Central memory CD8-positive, alpha-beta T cell (primary cell): ENCODE measurements around the gene CNDP1.

Experiments used
- ATAC-seq: fragments of 150-1000 bp; cut with Tn5 transposase; replicated peaks from 2 replicates; pipeline ENCODE4 v1.10.0; 2022; ENCODE audit warnings: mild to moderate bottlenecking, moderate FRiP score, moderate number of reproducible peaks; ENCODE audit not compliant: poor library complexity, severe bottlenecking; ENCODE audit errors: extremely low read depth
- DNase-seq, 2 donors: peaks; one replicate each; pipeline ENCODE4 v3.0.0; 2021; ENCODE audit warnings: low spot score in 2 of 2
- H3K27ac Mint-ChIP-seq: one replicate; pipeline ENCODE4 v1.8.0; 2022; ENCODE audit warnings: low read depth, mild to moderate bottlenecking, moderate library complexity, mixed read lengths
- H3K27me3 Mint-ChIP-seq: one replicate; pipeline ENCODE4 v1.8.0; 2022; ENCODE audit warnings: mixed read lengths
- H3K36me3 Mint-ChIP-seq: one replicate; pipeline ENCODE4 v1.8.0; 2022; ENCODE audit warnings: mild to moderate bottlenecking, moderate library complexity, mixed read lengths; ENCODE audit not compliant: insufficient read depth
- H3K4me1 Mint-ChIP-seq: one replicate; pipeline ENCODE4 v1.8.0; 2022; ENCODE audit warnings: mixed read lengths
- H3K4me3 Mint-ChIP-seq: one replicate; pipeline ENCODE4 v1.8.0; 2022; ENCODE audit warnings: mild to moderate bottlenecking, moderate library complexity, mixed read lengths
- H3K9me3 Mint-ChIP-seq: one replicate; pipeline ENCODE4 v1.8.0; 2022; ENCODE audit warnings: mixed read lengths

CNDP1 gene, protein sequence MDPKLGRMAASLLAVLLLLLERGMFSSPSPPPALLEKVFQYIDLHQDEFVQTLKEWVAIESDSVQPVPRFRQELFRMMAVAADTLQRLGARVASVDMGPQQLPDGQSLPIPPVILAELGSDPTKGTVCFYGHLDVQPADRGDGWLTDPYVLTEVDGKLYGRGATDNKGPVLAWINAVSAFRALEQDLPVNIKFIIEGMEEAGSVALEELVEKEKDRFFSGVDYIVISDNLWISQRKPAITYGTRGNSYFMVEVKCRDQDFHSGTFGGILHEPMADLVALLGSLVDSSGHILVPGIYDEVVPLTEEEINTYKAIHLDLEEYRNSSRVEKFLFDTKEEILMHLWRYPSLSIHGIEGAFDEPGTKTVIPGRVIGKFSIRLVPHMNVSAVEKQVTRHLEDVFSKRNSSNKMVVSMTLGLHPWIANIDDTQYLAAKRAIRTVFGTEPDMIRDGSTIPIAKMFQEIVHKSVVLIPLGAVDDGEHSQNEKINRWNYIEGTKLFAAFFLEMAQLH

DNA sequence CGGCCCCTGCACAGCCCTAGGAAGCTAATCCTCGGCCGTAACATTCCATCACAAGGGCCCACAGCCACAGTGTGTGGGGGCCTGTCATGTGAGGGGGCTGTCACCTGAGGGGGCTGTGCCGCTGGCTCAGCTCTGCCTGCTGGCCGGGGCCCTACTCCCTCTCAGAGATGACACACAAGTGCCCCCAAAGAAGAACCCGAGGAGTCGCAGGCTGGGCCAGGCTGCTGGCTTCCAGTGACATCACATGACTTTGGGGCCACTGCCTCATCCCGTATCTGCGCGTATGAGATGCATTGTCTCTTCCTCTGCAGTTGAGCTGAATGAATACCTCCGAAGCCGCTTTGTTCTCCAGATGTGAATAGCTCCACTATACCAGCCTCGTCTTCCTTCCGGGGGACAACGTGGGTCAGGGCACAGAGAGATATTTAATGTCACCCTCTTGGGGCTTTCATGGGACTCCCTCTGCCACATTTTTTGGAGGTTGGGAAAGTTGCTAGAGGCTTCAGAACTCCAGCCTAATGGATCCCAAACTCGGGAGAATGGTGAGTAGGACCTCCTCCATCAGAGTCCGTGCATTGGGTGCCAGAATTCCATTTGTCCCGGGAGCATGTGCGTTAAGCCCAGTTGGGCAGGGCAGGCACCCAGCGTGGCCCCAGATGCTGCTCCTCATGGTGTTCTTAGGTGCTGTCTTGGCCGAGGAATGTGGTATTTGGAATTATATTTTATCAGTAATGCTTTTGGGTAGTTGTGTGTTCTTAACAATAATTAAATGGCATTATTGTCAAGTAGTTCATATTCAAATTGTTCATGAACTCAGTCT is at the start of gene CNDP1:
Gene CNDP1, plus strand, starts transcription at position 351 of the 820 bp plus-strand sequence. Its CDS starts 168 bp downstream, at position 519.
- no peak for DNase-seq
- Mint-ChIP-seq H3K4me1 (no peaks in the 10 kb centered on the region), H3K4me3 (no peak within 1 kb of the TSS), H3K27me3 (peaks cover 43% of the 10 kb centered on the region), H3K36me3 (no peaks in the 10 kb centered on the region), H3K27ac (no peak within 1 kb of the TSS), H3K9me3 (no peaks in the 10 kb centered on the region)
- no peak for ATAC-seq

DNA sequence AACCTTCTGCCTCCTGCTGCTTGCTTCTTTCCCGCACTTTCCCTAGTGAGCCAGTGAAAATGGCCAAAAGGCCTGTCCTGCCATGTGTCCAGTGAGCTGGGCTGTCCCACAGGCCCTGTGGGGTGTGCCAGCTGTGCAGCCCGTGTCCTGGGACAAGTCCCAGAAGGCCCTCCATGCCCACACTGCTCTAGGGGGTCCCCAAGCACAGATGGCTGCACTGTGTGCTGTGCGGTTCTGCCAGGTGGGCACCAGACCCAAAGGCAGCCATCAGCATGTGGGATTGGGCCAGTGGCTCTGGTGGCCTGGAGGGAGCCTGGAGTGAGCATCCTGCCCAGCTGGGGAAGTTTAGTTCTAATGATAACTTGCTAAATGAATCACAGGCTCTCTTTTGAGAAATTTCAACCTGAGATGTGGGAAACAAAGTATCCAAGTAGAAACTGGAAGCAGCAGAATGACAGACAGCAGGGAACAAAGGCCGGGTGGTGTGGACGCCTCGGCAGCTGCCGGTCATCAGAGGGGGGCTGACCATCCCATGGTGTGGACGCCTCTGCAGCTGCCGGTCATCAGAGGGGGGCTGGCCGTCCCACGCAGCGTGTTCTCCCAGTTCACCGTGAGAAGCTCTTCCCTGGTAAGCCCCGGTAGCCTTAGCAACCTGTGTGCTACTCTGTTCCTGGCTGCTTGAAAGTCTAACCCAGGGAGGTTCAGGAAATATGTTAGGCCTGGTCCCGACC is 48.0 kb upstream of the CNDP1 start:
- ATAC-seq, result no peak
- no peak overlapping the region for H3K27ac Mint-ChIP-seq
- no peak overlapping the region for H3K4me3 Mint-ChIP-seq

DNA sequence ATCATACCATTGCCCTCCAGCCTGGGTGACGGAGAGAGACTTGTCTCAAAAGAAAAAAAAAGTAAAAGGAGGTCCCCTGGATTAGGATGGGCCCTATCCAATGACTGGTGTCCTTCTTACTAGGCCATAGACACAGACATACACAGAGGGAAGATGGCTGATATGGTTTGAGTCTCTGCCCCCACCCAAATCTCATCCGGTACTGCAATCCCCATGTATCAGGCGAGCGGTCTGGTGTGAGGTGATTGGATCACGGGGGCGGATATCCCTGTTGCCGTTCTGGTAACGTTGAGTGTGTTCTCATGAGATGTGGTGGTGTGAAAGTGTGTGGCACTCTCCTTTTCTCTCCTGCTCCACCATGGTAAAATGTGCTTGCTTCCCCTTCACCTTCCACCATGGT is 45.9 kb upstream of the CNDP1 start:
- ATAC-seq (no peak), DNase-seq (no peak)
- Mint-ChIP-seq H3K4me1 (peaks cover 7% of the 10 kb centered on the region), H3K9me3 (no peaks in the 10 kb centered on the region), H3K4me3 (no peak overlapping the region), H3K27ac (no peak overlapping the region), H3K36me3 (no peaks in the 10 kb centered on the region), H3K27me3 (no peaks in the 10 kb centered on the region)

More for the DNA sequence above, 48.0 kb upstream of the CNDP1 start:
- H3K9me3 Mint-ChIP-seq, result no peaks in the 10 kb centered on the region
- no peaks in the 10 kb centered on the region for H3K36me3 Mint-ChIP-seq
- no peaks in the 10 kb centered on the region for H3K27me3 Mint-ChIP-seq
- DNase-seq, result no peak
- peaks cover 6% of the 10 kb centered on the region for H3K4me1 Mint-ChIP-seq

DNA sequence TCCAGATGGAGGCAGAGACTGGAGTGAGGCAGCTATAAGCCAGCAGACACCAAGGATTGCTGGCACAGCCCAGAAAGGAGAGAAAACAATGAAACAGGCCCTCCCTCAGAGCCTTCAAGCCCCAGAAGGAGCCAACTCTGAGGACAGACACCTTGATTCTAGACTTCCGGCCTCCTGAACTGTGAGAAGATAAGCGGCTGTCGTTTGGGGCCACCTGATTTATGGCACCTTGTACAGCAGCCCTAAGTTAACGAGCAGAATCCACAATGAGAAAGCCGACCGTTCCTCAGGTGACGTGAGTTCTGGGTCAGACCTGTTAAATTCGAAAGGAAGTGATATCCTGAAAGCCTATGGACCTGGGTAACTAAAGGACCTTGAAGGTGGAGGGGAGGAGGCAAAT is 45.4 kb upstream of the CNDP1 start:
- H3K4me3 Mint-ChIP-seq, result no peak overlapping the region
- H3K36me3 Mint-ChIP-seq, result no peaks in the 10 kb centered on the region
- H3K9me3 Mint-ChIP-seq, result no peaks in the 10 kb centered on the region
- H3K27ac Mint-ChIP-seq, result no peak overlapping the region
- no peak for DNase-seq
- no peaks in the 10 kb centered on the region for H3K27me3 Mint-ChIP-seq
- H3K4me1 Mint-ChIP-seq, result peaks cover 11% of the 10 kb centered on the region
- ATAC-seq, result no peak

DNA sequence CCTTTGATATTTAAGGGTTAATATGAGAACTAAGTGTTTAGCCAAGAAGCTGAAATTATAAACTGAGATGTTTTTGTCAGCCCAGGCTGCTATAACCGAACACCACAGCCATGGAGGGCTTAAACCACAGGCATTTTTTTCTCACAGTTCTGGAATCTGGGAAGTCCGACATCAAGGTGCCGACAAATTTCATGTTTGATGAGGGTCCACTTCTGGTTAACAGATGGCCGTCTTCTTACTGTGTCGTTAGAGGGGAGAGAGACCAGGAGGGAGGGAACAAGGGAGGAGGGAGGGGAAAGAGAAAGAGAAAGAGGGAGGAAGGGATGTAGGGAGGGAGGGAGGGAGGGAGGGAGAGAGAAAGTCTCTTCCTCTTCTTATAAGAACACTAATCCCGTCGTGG is 44.6 kb upstream of the CNDP1 start:
- no peak overlapping the region for H3K27ac Mint-ChIP-seq
- H3K27me3 Mint-ChIP-seq, result no peaks in the 10 kb centered on the region
- DNase-seq (no peak), ATAC-seq (no peak)
- peaks cover 9% of the 10 kb centered on the region for H3K4me1 Mint-ChIP-seq
- H3K36me3 Mint-ChIP-seq, result peaks cover 1% of the 10 kb centered on the region
- H3K4me3 Mint-ChIP-seq, result no peak overlapping the region
- H3K9me3 Mint-ChIP-seq, result no peaks in the 10 kb centered on the region

DNA sequence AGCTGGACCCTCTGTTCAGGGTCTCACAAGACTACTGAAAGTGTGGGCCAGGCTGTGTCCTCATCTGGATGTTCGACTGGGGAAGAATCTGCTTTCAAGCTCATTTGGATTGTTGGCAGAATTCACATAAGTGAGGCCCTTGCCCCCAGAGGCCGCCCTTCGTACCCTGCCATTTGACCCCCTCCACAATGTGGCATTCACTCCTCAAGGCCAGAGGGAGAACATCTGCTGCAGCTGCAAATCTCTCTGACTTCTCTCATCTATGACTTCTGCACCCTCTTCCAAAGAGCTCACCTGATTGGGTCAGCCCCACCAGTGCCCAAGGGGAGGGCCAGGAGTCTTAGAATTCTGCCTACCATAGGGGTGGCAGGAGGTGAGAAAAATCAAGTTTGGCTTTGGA is 42.0 kb upstream of the CNDP1 start:
- Mint-ChIP-seq H3K4me3 (no peak overlapping the region), H3K4me1 (peaks cover 19% of the 10 kb centered on the region), H3K27ac (no peak overlapping the region), H3K27me3 (no peaks in the 10 kb centered on the region), H3K9me3 (no peaks in the 10 kb centered on the region), H3K36me3 (peaks cover 8% of the 10 kb centered on the region)
- DNase-seq (no peak), ATAC-seq (no peak)

DNA sequence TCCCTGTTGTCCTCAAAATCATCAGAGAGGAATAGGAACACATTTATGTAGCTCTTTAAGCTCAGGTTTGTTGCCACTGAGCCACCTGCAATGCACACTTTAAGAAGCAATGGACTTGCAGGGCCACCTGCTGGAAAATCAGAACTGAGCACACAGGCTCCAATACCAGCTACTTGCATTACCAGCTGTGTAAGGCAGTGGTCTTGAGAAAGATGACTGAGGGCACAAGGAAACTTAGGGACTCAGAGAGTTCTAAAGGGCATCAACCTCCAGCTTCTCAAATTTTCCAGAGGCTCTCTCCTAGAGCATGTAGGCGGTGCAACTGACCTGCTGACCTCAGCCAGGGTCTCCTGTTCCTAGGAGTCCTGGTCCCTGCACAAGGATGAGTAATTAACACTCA is 40.6 kb upstream of the CNDP1 start:
- no peak overlapping the region for H3K4me3 Mint-ChIP-seq
- H3K27ac Mint-ChIP-seq, result no peak overlapping the region
- H3K4me1 Mint-ChIP-seq, result peaks cover 27% of the 10 kb centered on the region
- ATAC-seq, result peak; percentile 72
- H3K27me3 Mint-ChIP-seq, result no peaks in the 10 kb centered on the region
- peaks cover 10% of the 10 kb centered on the region for H3K36me3 Mint-ChIP-seq
- peak in 1 of 2 donors; percentile 55 for DNase-seq
- no peaks in the 10 kb centered on the region for H3K9me3 Mint-ChIP-seq

DNA sequence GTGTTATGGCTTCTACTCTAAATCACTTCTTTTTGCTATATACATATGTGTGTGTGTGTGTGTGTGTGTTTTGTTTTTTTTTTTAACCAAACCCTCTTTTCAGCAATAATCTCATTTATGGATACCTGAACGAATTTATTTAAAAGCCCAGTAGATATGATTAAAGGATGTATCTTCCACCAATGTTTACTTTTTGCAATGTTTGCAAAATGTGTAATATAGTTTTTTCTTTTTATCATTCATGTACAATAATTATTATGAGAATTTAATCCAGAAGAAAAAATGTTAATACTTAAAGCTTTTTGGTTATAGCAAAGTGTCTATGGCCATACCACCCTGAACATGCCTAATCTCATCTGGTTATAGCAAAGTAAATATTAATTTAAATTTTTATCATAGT is 39.8 kb upstream of the CNDP1 start:
- no peaks in the 10 kb centered on the region for H3K27me3 Mint-ChIP-seq
- H3K4me1 Mint-ChIP-seq, result peaks cover 34% of the 10 kb centered on the region
- DNase-seq (no peak), ATAC-seq (no peak)
- H3K4me3 Mint-ChIP-seq, result peak overlapping the region; percentile 7
- no peak overlapping the region for H3K27ac Mint-ChIP-seq
- H3K36me3 Mint-ChIP-seq, result peaks cover 14% of the 10 kb centered on the region
- no peaks in the 10 kb centered on the region for H3K9me3 Mint-ChIP-seq

DNA sequence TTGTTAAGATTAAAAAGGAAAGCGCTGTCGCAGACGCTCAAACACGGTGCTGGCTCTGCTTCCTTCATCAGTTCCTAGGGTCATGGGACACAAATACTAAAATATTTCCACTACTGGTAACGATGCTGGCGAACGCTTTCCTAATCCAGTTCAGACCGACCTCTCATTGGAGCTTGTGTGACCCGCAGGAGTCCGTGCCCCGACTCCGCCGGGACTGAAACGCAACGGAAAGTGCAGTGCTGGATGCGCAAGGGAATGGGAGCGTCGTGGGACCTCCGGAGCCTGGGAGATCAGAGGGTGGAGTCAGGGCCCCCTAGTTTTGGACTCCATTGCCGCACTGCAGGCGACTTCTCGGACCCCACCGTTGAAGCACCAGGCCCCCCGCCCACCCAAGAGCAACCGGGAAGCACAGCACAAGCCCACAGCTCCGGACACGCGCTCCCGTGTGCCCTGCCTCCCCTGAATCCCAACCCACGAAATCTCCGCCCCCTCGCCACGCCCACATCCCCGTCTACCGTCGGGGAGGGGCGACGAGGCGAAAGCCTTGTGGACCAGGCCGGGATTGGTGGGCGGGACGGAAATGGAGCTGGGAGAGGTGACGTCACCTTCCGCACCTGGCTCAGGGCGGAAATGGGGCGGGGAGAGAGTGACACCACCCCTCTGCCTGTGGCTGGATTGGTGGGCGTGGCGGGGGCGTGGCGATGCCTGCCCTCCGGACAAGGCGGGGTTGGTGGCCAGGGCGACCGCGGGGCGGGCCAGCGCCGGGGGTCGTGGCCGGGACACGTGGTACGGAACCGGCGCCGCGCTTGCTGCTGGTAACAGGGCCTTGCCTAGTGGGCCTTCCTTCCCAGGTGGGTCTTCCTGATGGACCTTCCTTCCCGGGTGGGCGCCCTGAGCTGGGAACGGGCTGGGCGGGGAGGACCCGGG is 38.5 kb upstream of the CNDP1 start, which contains the start of gene CNDP2:
Gene CNDP2, plus strand, starts transcription at position 783 of the 927 bp plus-strand sequence. CDS start 3,611 bp downstream, outside the sequence.
- Mint-ChIP-seq H3K36me3 (peaks cover 19% of the 10 kb centered on the region), H3K4me1 (peaks cover 42% of the 10 kb centered on the region), H3K27ac (peak within 1 kb of the TSS; percentile 93), H3K4me3 (peak within 1 kb of the TSS; percentile 95), H3K27me3 (no peaks in the 10 kb centered on the region), H3K9me3 (no peaks in the 10 kb centered on the region)
- ATAC-seq (peak; percentile 45), DNase-seq (peak; percentile 91 to 97)

DNA sequence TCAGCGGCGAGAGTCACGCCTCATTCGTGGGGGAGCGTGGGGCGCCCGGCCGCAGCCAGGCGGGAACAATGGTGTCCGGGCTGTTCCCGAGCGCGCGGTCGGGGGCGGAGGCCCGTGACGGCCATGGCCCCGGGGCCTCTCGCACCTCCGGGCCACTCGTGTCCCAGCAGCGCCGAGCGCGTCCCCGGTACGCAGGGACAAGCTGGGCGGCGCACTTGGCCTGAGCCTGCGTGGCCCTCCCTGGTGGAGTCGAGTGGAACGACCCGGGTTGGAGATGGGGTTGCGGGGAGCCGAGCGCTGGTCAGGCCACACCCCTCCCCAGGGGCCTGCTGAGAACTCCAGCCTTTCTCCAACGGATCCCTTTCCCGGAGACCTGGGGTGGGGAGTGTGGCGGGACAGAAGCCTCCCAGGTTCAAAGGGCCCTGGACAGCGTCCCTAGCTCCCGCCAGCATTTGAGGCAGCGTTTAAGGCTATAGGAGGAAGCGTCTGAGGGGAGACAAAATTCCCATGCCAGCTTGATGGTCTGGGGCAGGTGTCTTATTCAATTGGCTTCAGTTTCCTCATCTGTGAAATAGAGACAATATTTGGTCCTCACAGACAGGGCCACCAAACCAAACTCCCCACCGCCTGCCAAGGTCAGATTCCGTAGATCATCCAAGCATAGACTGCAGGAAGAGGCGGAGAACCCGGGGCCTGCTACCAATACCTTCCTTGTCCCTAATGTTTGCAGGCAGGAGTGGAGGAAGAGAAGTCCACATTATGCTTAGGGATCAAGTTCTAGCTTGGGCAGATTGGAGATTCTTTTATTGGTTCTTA is 37.6 kb upstream of the CNDP1 start:
- H3K36me3 Mint-ChIP-seq, result peaks cover 22% of the 10 kb centered on the region
- no peaks in the 10 kb centered on the region for H3K27me3 Mint-ChIP-seq
- H3K27ac Mint-ChIP-seq, result peak overlapping the region; percentile 93
- H3K4me3 Mint-ChIP-seq, result peak overlapping the region; percentile 95
- DNase-seq (peak in 1 of 2 donors; percentile 22), ATAC-seq (no peak)
- H3K4me1 Mint-ChIP-seq, result peaks cover 48% of the 10 kb centered on the region
- H3K9me3 Mint-ChIP-seq, result no peaks in the 10 kb centered on the region

DNA sequence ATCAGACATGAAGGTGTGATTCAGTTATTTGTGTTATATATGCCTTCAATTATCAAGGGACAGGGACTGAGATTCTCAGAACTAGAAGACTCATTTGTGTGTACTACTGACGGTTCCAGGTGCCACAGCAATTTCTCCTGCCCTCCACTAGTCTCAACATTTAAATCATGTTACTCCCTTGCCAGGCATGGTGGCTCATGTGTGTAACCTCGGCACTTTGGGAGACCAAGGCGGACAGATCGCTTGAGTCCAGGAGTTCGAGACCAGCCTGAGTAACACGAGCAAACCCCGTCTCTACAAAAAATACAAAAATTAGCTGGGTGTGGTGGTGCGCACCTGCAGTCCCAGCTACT is 37.0 kb upstream of the CNDP1 start:
- no peak for ATAC-seq
- H3K4me3 Mint-ChIP-seq, result peak overlapping the region; percentile 95
- peak overlapping the region; percentile 93 for H3K27ac Mint-ChIP-seq
- peaks cover 48% of the 10 kb centered on the region for H3K4me1 Mint-ChIP-seq
- no peaks in the 10 kb centered on the region for H3K9me3 Mint-ChIP-seq
- H3K27me3 Mint-ChIP-seq, result no peaks in the 10 kb centered on the region
- H3K36me3 Mint-ChIP-seq, result peaks cover 27% of the 10 kb centered on the region
- no peak for DNase-seq
